K562 (cell line): ENCODE measurements around the gene SYNCRIP.

Source experiments
- CCAR2 ChIP-seq: fragments of 200-400 bp; formaldehyde crosslinking; IDR thresholded peaks from 2 replicates; pipeline ENCODE4 v1.6.1; 2017; ENCODE audit warnings: mild to moderate bottlenecking, low read depth, low read length
- CTCF ChIP-seq, 3 experiments: IDR thresholded peaks in 2 of 3; conservative IDR thresholded peaks in 1 of 3; 2 replicates each; pipeline ENCODE4 v1.5.1; 2011 to 2012; ENCODE audit warnings: low read length in 3 of 3, mild to moderate bottlenecking in 3 of 3, control low read depth in 2 of 3, improper control_type of control experiment in 1 of 3, inconsistent platforms in 1 of 3, low read depth in 1 of 3, mixed read lengths in 1 of 3, moderate library complexity in 1 of 3; ENCODE audit not compliant: insufficient read depth in 2 of 3
- HOMEZ ChIP-seq: fragments of 250-450 bp; sonication (Bioruptor Pico); IDR thresholded peaks from 2 replicates; pipeline ENCODE4 v1.4.0; 2020; ENCODE audit warnings: mild to moderate bottlenecking, moderate library complexity
- PCBP2 ChIP-seq: fragments of 200-400 bp; formaldehyde crosslinking; IDR thresholded peaks from 2 replicates; pipeline ENCODE4 v1.6.1; 2018; ENCODE audit warnings: low read length, low read depth, mild to moderate bottlenecking, moderate library complexity; ENCODE audit not compliant: poor library complexity, severe bottlenecking
- RFX5 ChIP-seq: IDR thresholded peaks from 2 replicates; pipeline ENCODE4 v1.6.1; 2011; ENCODE audit warnings: low read depth, mild to moderate bottlenecking, improper control_type of control experiment, low read length
- SRSF9 ChIP-seq: fragments of 200-400 bp; formaldehyde crosslinking; IDR thresholded peaks from 2 replicates; pipeline ENCODE4 v1.6.1; 2017; ENCODE audit warnings: low read depth, low read length, borderline replicate concordance
- ZNF830 ChIP-seq: fragments of 250-450 bp; sonication (Bioruptor Pico); IDR thresholded peaks from 2 replicates; pipeline ENCODE4 v1.5.0; 2021; ENCODE audit warnings: mild to moderate bottlenecking
- TF ChIP-seq, protein P1 (sequence below): fragments of 250-450 bp; sonication (Bioruptor Pico); IDR thresholded peaks from 2 replicates; pipeline ENCODE4 v1.5.0; 2020; ENCODE audit warnings: mild to moderate bottlenecking, borderline replicate concordance

GRCh38 chr6:85580118-85580877 lies 62.4 kb downstream of the SYNCRIP start:
- TF ChIP-seq RFX5 (no peak), CCAR2 (no peak), CTCF (IDR thresholded peaks at IDR 0.05 in 2 of 3, conservative IDR thresholded peaks at IDR 0.05 in 1 of 3; ENCODE audit: insufficient read depth in 2 of 3, low read depth in 1 of 3, low read length in 3 of 3) (no peak), ZNF830 (CRISPR knock-in tag) (no peak), PCBP2 (no peak), SRSF9 (no peak), HOMEZ (CRISPR knock-in tag) (no peak)
- TF ChIP-seq, protein P1, sequence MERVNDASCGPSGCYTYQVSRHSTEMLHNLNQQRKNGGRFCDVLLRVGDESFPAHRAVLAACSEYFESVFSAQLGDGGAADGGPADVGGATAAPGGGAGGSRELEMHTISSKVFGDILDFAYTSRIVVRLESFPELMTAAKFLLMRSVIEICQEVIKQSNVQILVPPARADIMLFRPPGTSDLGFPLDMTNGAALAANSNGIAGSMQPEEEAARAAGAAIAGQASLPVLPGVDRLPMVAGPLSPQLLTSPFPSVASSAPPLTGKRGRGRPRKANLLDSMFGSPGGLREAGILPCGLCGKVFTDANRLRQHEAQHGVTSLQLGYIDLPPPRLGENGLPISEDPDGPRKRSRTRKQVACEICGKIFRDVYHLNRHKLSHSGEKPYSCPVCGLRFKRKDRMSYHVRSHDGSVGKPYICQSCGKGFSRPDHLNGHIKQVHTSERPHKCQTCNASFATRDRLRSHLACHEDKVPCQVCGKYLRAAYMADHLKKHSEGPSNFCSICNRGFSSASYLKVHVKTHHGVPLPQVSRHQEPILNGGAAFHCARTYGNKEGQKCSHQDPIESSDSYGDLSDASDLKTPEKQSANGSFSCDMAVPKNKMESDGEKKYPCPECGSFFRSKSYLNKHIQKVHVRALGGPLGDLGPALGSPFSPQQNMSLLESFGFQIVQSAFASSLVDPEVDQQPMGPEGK (CRISPR knock-in tag) = no peak
